Neuronal stem cell (in vitro differentiated cells): ENCODE results near the gene POLE4.

Experiments
- DNase-seq: peaks from one replicate; pipeline ENCODE4 v3.0.0-alpha.2; 2013; ENCODE audit warnings: low spot score
- H2AFZ ChIP-seq: one replicate; pipeline ENCODE4 v1.6.1; 2013; ENCODE audit warnings: mild to moderate bottlenecking, low read length, inconsistent platforms
- H2AK5ac ChIP-seq: 2 replicates; pipeline ENCODE4 v1.6.1; 2013; ENCODE audit warnings: low read depth, mild to moderate bottlenecking, inconsistent platforms, low read length, moderate library complexity, mixed read lengths
- H2BK120ac ChIP-seq: 2 replicates; pipeline ENCODE4 v1.6.1; 2013; ENCODE audit warnings: low read depth, mild to moderate bottlenecking, inconsistent platforms, low read length, moderate library complexity, mixed read lengths
- H2BK12ac ChIP-seq: one replicate; pipeline ENCODE4 v1.6.1; 2013; ENCODE audit warnings: low read length, inconsistent platforms
- H2BK15ac ChIP-seq: 2 replicates; pipeline ENCODE4 v1.6.1; 2013; ENCODE audit warnings: mild to moderate bottlenecking, low read length, inconsistent platforms, mixed read lengths
- H2BK5ac ChIP-seq: one replicate; pipeline ENCODE4 v1.6.1; 2013; ENCODE audit warnings: inconsistent platforms, mild to moderate bottlenecking, low read length, moderate library complexity
- H3K14ac ChIP-seq: one replicate; pipeline ENCODE4 v1.6.1; 2013; ENCODE audit warnings: low read length, inconsistent platforms
- H3K18ac ChIP-seq: 2 replicates; pipeline ENCODE4 v1.6.1; 2013; ENCODE audit warnings: low read length, inconsistent platforms
- H3K23ac ChIP-seq: 2 replicates; pipeline ENCODE4 v1.6.1; 2013; ENCODE audit warnings: low read depth, mild to moderate bottlenecking, mixed read lengths, low read length, inconsistent platforms; ENCODE audit not compliant: poor library complexity
- H3K27ac ChIP-seq: replicated peaks from 3 replicates; pipeline ENCODE4 v1.5.1; 2013; ENCODE audit warnings: low read length, inconsistent platforms
- H3K27me3 ChIP-seq, 3 experiments: 2 replicates each; pipeline ENCODE4 v1.6.1; 2013; ENCODE audit warnings: low read length in 3 of 3, mild to moderate bottlenecking in 2 of 3, inconsistent platforms in 1 of 3, low read depth in 1 of 3, mixed read lengths in 1 of 3, moderate library complexity in 1 of 3; ENCODE audit not compliant: control insufficient read depth in 3 of 3, insufficient read depth in 3 of 3
- H3K36me3 ChIP-seq, 2 donors: replicated peaks in 1 of 2; 2 replicates each; pipeline ENCODE4 v1.6.1; 2013; ENCODE audit warnings: low read length in 2 of 2; ENCODE audit not compliant: control insufficient read depth in 2 of 2, insufficient read depth in 2 of 2
- H3K4ac ChIP-seq: 2 replicates; pipeline ENCODE4 v1.6.1; 2013; ENCODE audit warnings: inconsistent platforms, mild to moderate bottlenecking, low read length, moderate library complexity
- H3K4me1 ChIP-seq, 2 donors: 1 replicate in 1 of 2; 2 replicates in 1 of 2; pipeline ENCODE4 v1.6.1; 2013; ENCODE audit warnings: low read length in 2 of 2, low read depth in 1 of 2; ENCODE audit not compliant: control insufficient read depth in 2 of 2, insufficient read depth in 1 of 2
- H3K4me2 ChIP-seq: one replicate; pipeline ENCODE4 v1.6.1; 2013; ENCODE audit warnings: mild to moderate bottlenecking, low read length, inconsistent platforms; ENCODE audit not compliant: insufficient read depth, poor library complexity, severe bottlenecking
- H3K4me3 ChIP-seq, 2 donors: 2 replicates each; pipeline ENCODE4 v1.5.1; 2013; ENCODE audit warnings: low read length in 2 of 2, mild to moderate bottlenecking in 2 of 2, inconsistent platforms in 1 of 2, moderate library complexity in 1 of 2
- H3K79me1 ChIP-seq: one replicate; pipeline ENCODE4 v1.6.1; 2013; ENCODE audit warnings: low read depth, mild to moderate bottlenecking, inconsistent platforms, low read length, moderate library complexity
- H3K9ac ChIP-seq: one replicate; pipeline ENCODE4 v1.6.1; 2013; ENCODE audit warnings: mild to moderate bottlenecking, low read depth, low read length, inconsistent platforms; ENCODE audit not compliant: poor library complexity
- H3K9me3 ChIP-seq, 2 donors: replicated peaks in 1 of 2; 2 replicates each; pipeline versions ENCODE3 to v1.6.1; 2013; ENCODE audit warnings: low read length in 2 of 2, mild to moderate bottlenecking in 2 of 2, inconsistent platforms in 1 of 2, low read depth in 1 of 2, mixed read lengths in 1 of 2, moderate library complexity in 1 of 2; ENCODE audit not compliant: control insufficient read depth in 2 of 2, insufficient read depth in 1 of 2
- H4K8ac ChIP-seq: one replicate; pipeline ENCODE4 v1.6.1; 2013; ENCODE audit warnings: low read depth, mild to moderate bottlenecking, inconsistent platforms, low read length, moderate library complexity
- H4K91ac ChIP-seq: one replicate; pipeline ENCODE4 v1.6.1; 2013; ENCODE audit warnings: low read length, low read depth, mild to moderate bottlenecking, inconsistent platforms; ENCODE audit not compliant: poor library complexity
- WGBS, 2 donors: extraction: QIAGEN DNeasy Blood & Tissue Kit; methylation state at CpG; one replicate each; pipeline ENCODE4 v1.1.7; 2013; ENCODE audit warnings: missing lambda C conversion rate in 2 of 2, mixed read lengths in 1 of 2; ENCODE audit not compliant: insufficient read length in 2 of 2, insufficient replicate concordance in 1 of 2; ENCODE audit errors: extremely low coverage in 2 of 2; 5-methylcytosine and 5-hydroxymethylcytosine counted together

Gene POLE4

GRCh38 chr2:74942263-74942662 lies 16.2 kb upstream of the POLE4 start:
- Histone ChIP-seq H2BK12ac (no peak overlapping the region), H4K91ac (no peak overlapping the region), H3K9ac (no peak overlapping the region)

GRCh38 chr2:74944987-74945787 lies 13.3 kb upstream of the POLE4 start:
- Histone ChIP-seq H3K4ac (no peak overlapping the region), H3K79me1 (no peaks in the 10 kb centered on the region), H3K23ac (no peak overlapping the region), H2AK5ac (no peak overlapping the region), H3K18ac (no peak overlapping the region), H3K9me3 (peaks cover 1 to 3% of the 10 kb centered on the region in 2 donors), H3K4me3 (no peak overlapping the region), H3K14ac (no peak overlapping the region), H3K36me3 (no peaks in the 10 kb centered on the region), H2AFZ (no peak overlapping the region), H3K4me1 (no peaks in the 10 kb centered on the region), H2BK120ac (no peak overlapping the region), H2BK15ac (no peak overlapping the region), H3K27ac (no peak overlapping the region), H3K4me2 (no peak overlapping the region), H3K27me3 (peaks cover 0 to 4% (median 0%) of the 10 kb centered on the region in 3 experiments), H2BK5ac (no peak overlapping the region), H3K9ac (no peak overlapping the region), H2BK12ac (no peak overlapping the region), H4K8ac (no peak overlapping the region), H4K91ac (no peak overlapping the region)
- no peak for DNase-seq
- WGBS, 2 donors: no CpG with 5 or more reads among the region's 4 CpGs

More at GRCh38 chr2:74942263-74942662, 16.2 kb upstream of the POLE4 start:
- H2BK15ac ChIP-seq: no peak overlapping the region
- no peak overlapping the region for H3K4ac ChIP-seq
- no CpG with 5 or more reads among the region's 5 CpGs for WGBS, 2 donors
- H3K9me3 ChIP-seq: no peaks in the 10 kb centered on the region
- DNase-seq: no peak
- H3K36me3 ChIP-seq: no peaks in the 10 kb centered on the region
- H3K4me2 ChIP-seq: no peak overlapping the region
- H2BK120ac ChIP-seq: no peak overlapping the region
- H3K27me3 ChIP-seq: peaks cover 0 to 4% (median 0%) of the 10 kb centered on the region in 3 experiments
- H2AK5ac ChIP-seq: no peak overlapping the region
- no peaks in the 10 kb centered on the region for H3K79me1 ChIP-seq
- no peak overlapping the region for H3K23ac ChIP-seq
- H2AFZ ChIP-seq: no peak overlapping the region
- no peak overlapping the region for H3K27ac ChIP-seq
- no peak overlapping the region for H3K18ac ChIP-seq
- H3K4me3 ChIP-seq: no peak overlapping the region
- H3K4me1 ChIP-seq: no peaks in the 10 kb centered on the region
- H2BK5ac ChIP-seq: no peak overlapping the region
- no peak overlapping the region for H4K8ac ChIP-seq
- no peak overlapping the region for H3K14ac ChIP-seq

GRCh38 chr2:74945788-74946331 lies 12.6 kb upstream of the POLE4 start:
- Histone ChIP-seq H3K4me3 (no peak overlapping the region), H3K9me3 (peaks cover 1 to 6% of the 10 kb centered on the region in 2 donors), H2BK120ac (no peak overlapping the region), H3K18ac (no peak overlapping the region), H3K27me3 (peaks cover 0 to 4% (median 0%) of the 10 kb centered on the region in 3 experiments), H2AFZ (no peak overlapping the region), H2BK15ac (no peak overlapping the region), H3K36me3 (no peaks in the 10 kb centered on the region), H2BK5ac (no peak overlapping the region), H3K4me1 (no peaks in the 10 kb centered on the region), H3K27ac (no peak overlapping the region), H3K4me2 (no peak overlapping the region), H2BK12ac (no peak overlapping the region), H4K91ac (no peak overlapping the region), H4K8ac (no peak overlapping the region), H3K23ac (no peak overlapping the region), H3K79me1 (no peaks in the 10 kb centered on the region), H3K14ac (no peak overlapping the region), H3K9ac (no peak overlapping the region), H2AK5ac (no peak overlapping the region), H3K4ac (no peak overlapping the region)
- DNase-seq: no peak
- WGBS, 2 donors: no CpG with 5 or more reads among the region's 1 CpG

- no peak overlapping the region for H2BK120ac ChIP-seq
- no peak overlapping the region for H4K8ac ChIP-seq
- peaks cover 0 to 4% (median 0%) of the 10 kb centered on the region in 3 experiments for H3K27me3 ChIP-seq
- H2AK5ac ChIP-seq: no peak overlapping the region
- H3K4me1 ChIP-seq: no peaks in the 10 kb centered on the region
- no peak overlapping the region for H2BK5ac ChIP-seq
- no peak overlapping the region for H3K23ac ChIP-seq
- whole genome bisulfite sequencing, 2 donors: no CpG with 5 or more reads among the region's 4 CpGs
- H3K36me3 ChIP-seq: no peaks in the 10 kb centered on the region
- no peak overlapping the region for H2AFZ ChIP-seq
- no peak overlapping the region for H3K14ac ChIP-seq
- H3K4me2 ChIP-seq: no peak overlapping the region
- H4K91ac ChIP-seq: no peak overlapping the region
- H3K9ac ChIP-seq: no peak overlapping the region
- H3K4ac ChIP-seq: no peak overlapping the region
- no peak overlapping the region for H3K27ac ChIP-seq
- H3K9me3 ChIP-seq: peaks cover 1 to 13% of the 10 kb centered on the region in 2 donors
- no peak for DNase-seq
- H2BK15ac ChIP-seq: no peak overlapping the region
- no peak overlapping the region for H3K18ac ChIP-seq
- peak overlapping the region in 1 of 2 donors; percentile 30 for H3K4me3 ChIP-seq
- H2BK12ac ChIP-seq: no peak overlapping the region
- no peaks in the 10 kb centered on the region for H3K79me1 ChIP-seq
Measured at GRCh38 chr2:74947703-74948102, 10.7 kb upstream of the POLE4 start.
